GM23338 (cell line): ENCODE results near the gene NPS. TPM values are rescaled to one million over a fixed set of nuclear protein-coding genes. Genes with fewer than 3 reads are reported as not detected.

Source experiments
- ATAC-seq: fragments of 200-7000 bp; cut with Tn5 transposase; 3 replicates; pipeline ENCODE4 v1.9.1; 2020
- DNase-seq: peaks from one replicate; pipeline ENCODE4 v3.0.0-alpha.2; 2015; ENCODE audit warnings: low spot score
- H2AFZ ChIP-seq: fragments of 200-600 bp; sonication (generic); 2 replicates; pipeline ENCODE4 v1.8.0; 2016; ENCODE audit warnings: antibody characterized with exemption, mild to moderate bottlenecking, moderate library complexity
- H3F3A ChIP-seq: fragments of 200-600 bp; sonication (generic); replicated peaks from 2 replicates; pipeline ENCODE4 v1.8.0; 2017; ENCODE audit warnings: antibody characterized with exemption, mixed run types, low read depth
- H3K27ac ChIP-seq: fragments of 200-600 bp; sonication (generic); 2 replicates; pipeline ENCODE4 v1.6.1; 2016; ENCODE audit warnings: low read depth
- H3K27me3 ChIP-seq: fragments of 200-600 bp; sonication (generic); 2 replicates; pipeline ENCODE4 v1.8.0; 2016; ENCODE audit warnings: mild to moderate bottlenecking, mixed run types, moderate library complexity; ENCODE audit not compliant: insufficient read depth
- H3K36me3 ChIP-seq: fragments of 200-600 bp; sonication (generic); 2 replicates; pipeline ENCODE4 v1.8.0; 2016; ENCODE audit warnings: mild to moderate bottlenecking; ENCODE audit not compliant: insufficient read depth
- H3K4me1 ChIP-seq: fragments of 200-600 bp; sonication (generic); 2 replicates; pipeline ENCODE4 v1.8.0; 2016; ENCODE audit warnings: mild to moderate bottlenecking, moderate library complexity; ENCODE audit not compliant: insufficient read depth
- H3K4me2 ChIP-seq: fragments of 200-600 bp; sonication (generic); 2 replicates; pipeline ENCODE4 v1.7.1; 2017; ENCODE audit warnings: mixed run types
- H3K4me3 ChIP-seq: fragments of 200-600 bp; sonication (generic); 2 replicates; pipeline ENCODE4 v1.6.1; 2016; ENCODE audit warnings: mixed run types
- H3K79me2 ChIP-seq: fragments of 200-600 bp; sonication (generic); replicated peaks from 2 replicates; pipeline ENCODE4 v1.8.0; 2017; ENCODE audit warnings: mild to moderate bottlenecking; ENCODE audit not compliant: insufficient read depth
- H3K9me2 ChIP-seq: fragments of 200-600 bp; sonication (generic); 2 replicates; pipeline ENCODE4 v1.8.0; 2017; ENCODE audit not compliant: insufficient read depth
- H4K20me1 ChIP-seq: fragments of 200-600 bp; sonication (generic); replicated peaks from 2 replicates; pipeline ENCODE4 v1.8.0; 2017; ENCODE audit warnings: mild to moderate bottlenecking; ENCODE audit not compliant: insufficient read depth
- H3K27ac Mint-ChIP-seq: 2 replicates; pipeline ENCODE4 v1.8.0; 2020; ENCODE audit warnings: inconsistent platforms, mild to moderate bottlenecking, moderate library complexity, mixed read lengths
- H3K27me3 Mint-ChIP-seq: 3 replicates; pipeline ENCODE4 v1.8.0; 2022; ENCODE audit warnings: low read depth, mild to moderate bottlenecking, moderate library complexity, mixed read lengths, inconsistent platforms; ENCODE audit not compliant: insufficient read depth, poor library complexity
- H3K36me3 Mint-ChIP-seq: 3 replicates; pipeline ENCODE4 v1.8.0; 2021; ENCODE audit warnings: low read depth, mild to moderate bottlenecking, inconsistent platforms, moderate library complexity, mixed read lengths
- H3K4me1 Mint-ChIP-seq: 3 replicates; pipeline ENCODE4 v1.8.0; 2020; ENCODE audit warnings: mild to moderate bottlenecking, inconsistent platforms, mixed read lengths
- H3K4me3 Mint-ChIP-seq: 3 replicates; pipeline ENCODE4 v1.8.0; 2021; ENCODE audit warnings: moderate library complexity, mild to moderate bottlenecking, inconsistent platforms, mixed read lengths
- H3K9me3 Mint-ChIP-seq: 3 replicates; pipeline ENCODE4 v1.8.0; 2020; ENCODE audit warnings: moderate library complexity, mild to moderate bottlenecking, inconsistent platforms, mixed read lengths
- CREB1 ChIP-seq: fragments of 250-450 bp; sonication (Bioruptor Pico); IDR thresholded peaks from 2 replicates; pipeline ENCODE4 v1.5.0; 2020; ENCODE audit warnings: low read depth, mild to moderate bottlenecking, moderate library complexity
- CTCF ChIP-seq, 2 experiments: fragments of 200-600 bp in 1 of 2; sonication (generic) in 1 of 2; conservative IDR thresholded peaks; 2 replicates each; pipeline versions ENCODE4 v1.5.1 to v1.6.1; 2016 to 2017; ENCODE audit warnings: antibody characterized with exemption in 2 of 2, low read depth in 2 of 2, mild to moderate bottlenecking in 2 of 2, moderate library complexity in 1 of 2
- ETS1 ChIP-seq: IDR thresholded peaks from 2 replicates; pipeline ENCODE4 v1.6.1; 2016; ENCODE audit warnings: antibody characterized with exemption
- EZH2 ChIP-seq: fragments of 200-600 bp; sonication (generic); IDR thresholded peaks from one replicate; pipeline ENCODE4 v1.8.0; 2017; ENCODE audit warnings: antibody characterized with exemption, mild to moderate bottlenecking, low read depth; ENCODE audit not compliant: unreplicated experiment
- EZH2phosphoT487 ChIP-seq: fragments of 200-600 bp; sonication (generic); IDR thresholded peaks from one replicate; pipeline ENCODE4 v1.8.1; 2018; ENCODE audit warnings: antibody characterized with exemption; ENCODE audit not compliant: unreplicated experiment
- JUNB ChIP-seq: IDR thresholded peaks from one replicate; pipeline ENCODE4 v1.6.1; 2016; ENCODE audit warnings: antibody characterized with exemption; ENCODE audit not compliant: unreplicated experiment
- NANOG ChIP-seq: IDR thresholded peaks from 2 replicates; pipeline ENCODE4 v1.6.1; 2016; ENCODE audit warnings: antibody characterized with exemption, borderline replicate concordance
- POLR2AphosphoS5 ChIP-seq: IDR thresholded peaks from 2 replicates; pipeline ENCODE4 v1.6.1; 2016; ENCODE audit warnings: antibody characterized with exemption, low read depth
- REST ChIP-seq: IDR thresholded peaks from one replicate; pipeline ENCODE4 v1.6.1; 2018; ENCODE audit warnings: antibody characterized with exemption; ENCODE audit not compliant: unreplicated experiment
- STAT1 ChIP-seq: IDR thresholded peaks from one replicate; pipeline ENCODE4 v1.6.1; 2016; ENCODE audit warnings: antibody characterized with exemption; ENCODE audit not compliant: unreplicated experiment
- ZNF114 ChIP-seq: fragments of 250-450 bp; sonication (Bioruptor Pico); IDR thresholded peaks from 2 replicates; pipeline ENCODE4 v1.5.0; 2020; ENCODE audit warnings: mild to moderate bottlenecking, moderate library complexity
- ZNF331 ChIP-seq: fragments of 250-450 bp; sonication (Bioruptor Pico); IDR thresholded peaks from 2 replicates; pipeline ENCODE4 v1.5.0; 2020; ENCODE audit warnings: low read depth, mild to moderate bottlenecking, moderate library complexity
- ZNF462 ChIP-seq: fragments of 250-450 bp; sonication (Bioruptor Pico); IDR thresholded peaks from 2 replicates; pipeline ENCODE4 v1.5.0; 2020; ENCODE audit warnings: mild to moderate bottlenecking, moderate library complexity
- polyA plus RNA-seq: library from polyadenylated mRNA; unstranded; fragments of >200 nt; fragmentation: Nextera tagmentation; extraction: Ambion mirVana; gene quantifications from 2 replicates; pipeline ENCODE4 v1.2.1, GENCODE V29; 2016
- total RNA-seq: library from RNA; depleted of rRNA; stranded (reverse); fragments of >200 nt; shearing (Covaris generic); gene quantifications from 2 replicates; pipeline ENCODE4 v1.2.3, GENCODE V29; 2014

NPS gene
- total and polyA plus RNA-seq, 2 experiments from 2014 or later, result not detected

- no peaks in the 10 kb centered on the region for H4K20me1 ChIP-seq
- H3K27ac ChIP-seq, result no peak overlapping the region
- Mint-ChIP-seq H3K27ac (no peak overlapping the region), H3K27me3 (peaks cover 3% of the 10 kb centered on the region), H3K36me3 (no peaks in the 10 kb centered on the region; the same call in 2 of the 3 replicates), H3K4me3 (no peak overlapping the region), H3K4me1 (no peaks in the 10 kb centered on the region), H3K9me3 (peaks cover 3% of the 10 kb centered on the region; the same call in 1 of the 3 replicates)
- no peaks in the 10 kb centered on the region for H3K27me3 ChIP-seq
- H3K4me3 ChIP-seq, result no peak overlapping the region
- H3K36me3 ChIP-seq, result no peaks in the 10 kb centered on the region
- no peaks in the 10 kb centered on the region for H3K4me1 ChIP-seq
- H3K4me2 ChIP-seq, result no peak overlapping the region
- H3K79me2 ChIP-seq, result no peaks in the 10 kb centered on the region
- DNase-seq, result no peak
- ATAC-seq, result no peak
- no peak overlapping the region for H2AFZ ChIP-seq
- H3K9me2 ChIP-seq, result 0 out of 2 replicates have a peak, but pooled peaks cover 4% of the 10 kb centered on the region
- TF ChIP-seq ZNF331 (CRISPR knock-in tag), result no peak
- TF ChIP-seq ETS1, result no peak
- TF ChIP-seq ZNF462 (CRISPR knock-in tag), result no peak
- no peak for TF ChIP-seq CTCF (conservative IDR thresholded peaks at IDR 0.05; ENCODE audit: low read depth in 2 of 2)
- TF ChIP-seq EZH2, result no peak
- no peak for TF ChIP-seq EZH2phosphoT487
- no peak for TF ChIP-seq NANOG
- TF ChIP-seq REST, result no peak
- no peak for TF ChIP-seq CREB1
- TF ChIP-seq JUNB, result no peak
- TF ChIP-seq POLR2AphosphoS5, result no peak
- no peak for TF ChIP-seq STAT1
- TF ChIP-seq ZNF114 (CRISPR knock-in tag), result no peak
- H3F3A ChIP-seq, result no peaks in the 10 kb centered on the region
Observed at GRCh38 chr10:127536972-127537760, 11.9 kb upstream of the NPS start.
